ENCODE data around the gene MPPED2. TPM values are rescaled to one million over a fixed set of nuclear protein-coding genes. Genes with fewer than 3 reads are reported as not detected.

The MPPED2 gene
- total RNA-seq, 1 experiment from 2014 or later = not detected

GRCh38 chr11:30423886-30424285 lies 162.3 kb downstream of the MPPED2 start:
- Histone ChIP-seq H3K9ac (ENCODE audit: low read length) (no peak overlapping the region), H3K4me2 (ENCODE audit: low read length) (no peak overlapping the region), H3K36me3 (ENCODE audit: control insufficient read depth in 1 of 2, insufficient read depth in 2 of 2, low read length in 2 of 2) (no peaks in the 10 kb centered on the region), H3K27ac (ENCODE audit: low read depth, low read length) (no peak overlapping the region), H3K4me1 (ENCODE audit: control insufficient read depth in 1 of 2, insufficient read depth in 2 of 2, low read length in 2 of 2) (no peaks in the 10 kb centered on the region), H3K9me2 (ENCODE audit: insufficient read depth) (no peaks in the 10 kb centered on the region), H2AFZ (ENCODE audit: low read depth, low read length, poor library complexity, severe bottlenecking) (no peak overlapping the region), H3K9me3 (ENCODE audit: control insufficient read depth in 1 of 2, insufficient read depth in 1 of 2, low read depth in 1 of 2, low read length in 2 of 2) (no peaks in the 10 kb centered on the region), H3K27me3 (ENCODE audit: insufficient read depth, low read length) (peaks cover 79% of the 10 kb centered on the region), H3K79me2 (ENCODE audit: insufficient read depth, low read length) (no peaks in the 10 kb centered on the region), H3K4me3 (replicated peaks in 1 of 2; ENCODE audit: low read depth in 1 of 2, low read length in 2 of 2) (no peak overlapping the region), H4K20me1 (ENCODE audit: insufficient read depth) (no peaks in the 10 kb centered on the region)
- ATAC-seq (no peak), DNase-seq (ENCODE audit: low read depth, low spot score) (no peak)
- RAD21 ChIA-PET (ENCODE audit: low non-redundant PET in 1 of 2, low total read pairs in 2 of 2, uncharacterized antibody in 2 of 2, unreplicated experiment in 2 of 2) = no interaction called here
- CTCF ChIA-PET = no interaction called here
- POLR2A ChIA-PET = no interaction called here
- intact Hi-C loops (cut with micrococcal nuclease) = no loop called here
- TF ChIP-seq YY1 (IDR thresholded peaks at IDR 0.05; ENCODE audit: extremely low read depth, insufficient replicate concordance, low read depth, low read length) (no peak), EGR1 (IDR thresholded peaks at IDR 0.05; ENCODE audit: low read depth) (no peak), POLR2AphosphoS5 (IDR thresholded peaks at IDR 0.05; ENCODE audit: low read depth, low read length) (no peak), TCF7L2 (IDR thresholded peaks at IDR 0.05; ENCODE audit: borderline replicate concordance, extremely low read depth, insufficient read depth, insufficient read length) (no peak), REST (IDR thresholded peaks at IDR 0.05; ENCODE audit: low read depth) (no peak), EZH2phosphoT487 (IDR thresholded peaks at IDR 0.05; ENCODE audit: borderline replicate concordance) (no peak), SRF (IDR thresholded peaks at IDR 0.05; ENCODE audit: low read depth) (no peak), CBX3 (IDR thresholded peaks at IDR 0.05; ENCODE audit: low read depth) (no peak), CEBPB (IDR thresholded peaks at IDR 0.05; ENCODE audit: low read depth) (no peak), ELF1 (IDR thresholded peaks at IDR 0.05; ENCODE audit: borderline replicate concordance, low read depth) (no peak), ZNF274 (IDR thresholded peaks at IDR 0.05; ENCODE audit: low read depth, low read length) (no peak), FOSL1 (IDR thresholded peaks at IDR 0.05; ENCODE audit: low read depth) (no peak), RAD21 (IDR thresholded peaks at IDR 0.05; ENCODE audit: low read depth) (no peak), JUND (IDR thresholded peaks at IDR 0.05) (no peak), ZBTB33 (IDR thresholded peaks at IDR 0.05; ENCODE audit: extremely low read depth, insufficient replicate concordance, low read length) (no peak), POLR2A (IDR thresholded peaks at IDR 0.05; ENCODE audit: borderline replicate concordance, extremely low read depth, insufficient read depth, insufficient read length) (no peak), EZH2 (IDR thresholded peaks at IDR 0.05) (no peak), ATF3 (IDR thresholded peaks at IDR 0.05) (no peak), SP1 (IDR thresholded peaks at IDR 0.05; ENCODE audit: low read depth) (no peak)
- TF ChIP-seq, protein P1, sequence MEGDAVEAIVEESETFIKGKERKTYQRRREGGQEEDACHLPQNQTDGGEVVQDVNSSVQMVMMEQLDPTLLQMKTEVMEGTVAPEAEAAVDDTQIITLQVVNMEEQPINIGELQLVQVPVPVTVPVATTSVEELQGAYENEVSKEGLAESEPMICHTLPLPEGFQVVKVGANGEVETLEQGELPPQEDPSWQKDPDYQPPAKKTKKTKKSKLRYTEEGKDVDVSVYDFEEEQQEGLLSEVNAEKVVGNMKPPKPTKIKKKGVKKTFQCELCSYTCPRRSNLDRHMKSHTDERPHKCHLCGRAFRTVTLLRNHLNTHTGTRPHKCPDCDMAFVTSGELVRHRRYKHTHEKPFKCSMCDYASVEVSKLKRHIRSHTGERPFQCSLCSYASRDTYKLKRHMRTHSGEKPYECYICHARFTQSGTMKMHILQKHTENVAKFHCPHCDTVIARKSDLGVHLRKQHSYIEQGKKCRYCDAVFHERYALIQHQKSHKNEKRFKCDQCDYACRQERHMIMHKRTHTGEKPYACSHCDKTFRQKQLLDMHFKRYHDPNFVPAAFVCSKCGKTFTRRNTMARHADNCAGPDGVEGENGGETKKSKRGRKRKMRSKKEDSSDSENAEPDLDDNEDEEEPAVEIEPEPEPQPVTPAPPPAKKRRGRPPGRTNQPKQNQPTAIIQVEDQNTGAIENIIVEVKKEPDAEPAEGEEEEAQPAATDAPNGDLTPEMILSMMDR (IDR thresholded peaks at IDR 0.05 in 2 of 3, conservative IDR thresholded peaks at IDR 0.05 in 1 of 3; ENCODE audit: borderline replicate concordance in 1 of 3, insufficient read depth in 1 of 3, low read depth in 2 of 3, low read length in 2 of 3) = no peak
- BruUV-seq (replicated peaks) = no TSS peak
